ENCODE measurements around the gene NGEF. TPM values are rescaled to one million over a fixed set of nuclear protein-coding genes. Genes with fewer than 3 reads are reported as not detected.

Gene NGEF
- total and polyA plus RNA-seq, 2 donors (not counting 1 experiment from before 2014, with no cell fraction given) = under 0.01 to 0.24 TPM

GRCh38 chr2:232882085-232882484 is 131.0 kb downstream of the NGEF start:
- TF ChIP-seq EZH2 (IDR thresholded peaks at IDR 0.05; ENCODE audit: low read length, missing control alignments) = no peak
- no peak for TF ChIP-seq CTCF (conservative IDR thresholded peaks at IDR 0.05 in 1 of 2, IDR thresholded peaks at IDR 0.05 in 1 of 2; ENCODE audit: low read depth in 1 of 2, low read length in 2 of 2)
- no peak overlapping the region for H3K27ac ChIP-seq (ENCODE audit: insufficient read depth, low read length)
- no peak overlapping the region for H3K4me3 ChIP-seq (replicated peaks in 1 of 4; ENCODE audit: control extremely low read depth in 1 of 4, insufficient read depth in 1 of 4, low read depth in 3 of 4, low read length in 4 of 4)
- no peaks in the 10 kb centered on the region for H3K9me3 ChIP-seq (ENCODE audit: control insufficient read depth, insufficient read depth, low read depth, low read length)
- H3K4me2 ChIP-seq (ENCODE audit: extremely low read depth, insufficient read depth, low read length) = no peak overlapping the region
- H3K4me1 ChIP-seq (ENCODE audit: control insufficient read depth, extremely low read depth, insufficient read depth, low read length) = no peaks in the 10 kb centered on the region
- no peaks in the 10 kb centered on the region for H3K27me3 ChIP-seq (ENCODE audit: control insufficient read depth, insufficient read depth, low read length)
- H2AFZ ChIP-seq (ENCODE audit: low read length) = no peak overlapping the region
- H3K36me3 ChIP-seq (ENCODE audit: control insufficient read depth, insufficient read depth, low read length) = no peaks in the 10 kb centered on the region
- no peak for DNase-seq (ENCODE audit: low read depth in 2 of 2)
- H3K79me2 ChIP-seq (ENCODE audit: control insufficient read depth, insufficient read depth, low read length) = no peaks in the 10 kb centered on the region
- no peak overlapping the region for H3K9ac ChIP-seq (ENCODE audit: insufficient read depth, low read length)
- no peaks in the 10 kb centered on the region for H4K20me1 ChIP-seq (ENCODE audit: control insufficient read depth, extremely low read depth, insufficient read depth, low read length)

GRCh38 chr2:232880764-232881351 is 132.2 kb downstream of the NGEF start:
- no peak for DNase-seq (ENCODE audit: low read depth in 2 of 2)
- Histone ChIP-seq H3K79me2 (ENCODE audit: control insufficient read depth, insufficient read depth, low read length) (no peaks in the 10 kb centered on the region), H4K20me1 (ENCODE audit: control insufficient read depth, extremely low read depth, insufficient read depth, low read length) (no peaks in the 10 kb centered on the region), H3K9me3 (ENCODE audit: control insufficient read depth, insufficient read depth, low read depth, low read length) (no peaks in the 10 kb centered on the region), H3K9ac (ENCODE audit: insufficient read depth, low read length) (no peak overlapping the region), H3K36me3 (ENCODE audit: control insufficient read depth, insufficient read depth, low read length) (no peaks in the 10 kb centered on the region), H2AFZ (ENCODE audit: low read length) (no peak overlapping the region), H3K4me2 (ENCODE audit: extremely low read depth, insufficient read depth, low read length) (no peak overlapping the region), H3K27ac (ENCODE audit: insufficient read depth, low read length) (no peak overlapping the region), H3K4me3 (replicated peaks in 1 of 4; ENCODE audit: control extremely low read depth in 1 of 4, insufficient read depth in 1 of 4, low read depth in 3 of 4, low read length in 4 of 4) (no peak overlapping the region), H3K27me3 (ENCODE audit: control insufficient read depth, insufficient read depth, low read length) (no peaks in the 10 kb centered on the region), H3K4me1 (ENCODE audit: control insufficient read depth, extremely low read depth, insufficient read depth, low read length) (no peaks in the 10 kb centered on the region)
- no peak for TF ChIP-seq CTCF (conservative IDR thresholded peaks at IDR 0.05 in 1 of 2, IDR thresholded peaks at IDR 0.05 in 1 of 2; ENCODE audit: low read depth in 1 of 2, low read length in 2 of 2)
- TF ChIP-seq EZH2 (IDR thresholded peaks at IDR 0.05; ENCODE audit: low read length, missing control alignments) = no peak

- no peak overlapping the region for H3K4me3 ChIP-seq (replicated peaks in 1 of 4; ENCODE audit: control extremely low read depth in 1 of 4, insufficient read depth in 1 of 4, low read depth in 3 of 4, low read length in 4 of 4)
- H3K9me3 ChIP-seq (ENCODE audit: control insufficient read depth, insufficient read depth, low read depth, low read length) = no peaks in the 10 kb centered on the region
- H2AFZ ChIP-seq (ENCODE audit: low read length) = no peak overlapping the region
- no peak overlapping the region for H3K4me2 ChIP-seq (ENCODE audit: extremely low read depth, insufficient read depth, low read length)
- H3K36me3 ChIP-seq (ENCODE audit: control insufficient read depth, insufficient read depth, low read length) = no peaks in the 10 kb centered on the region
- no peak overlapping the region for H3K27ac ChIP-seq (ENCODE audit: insufficient read depth, low read length)
- no peaks in the 10 kb centered on the region for H3K79me2 ChIP-seq (ENCODE audit: control insufficient read depth, insufficient read depth, low read length)
- H3K9ac ChIP-seq (ENCODE audit: insufficient read depth, low read length) = no peak overlapping the region
- H3K4me1 ChIP-seq (ENCODE audit: control insufficient read depth, extremely low read depth, insufficient read depth, low read length) = no peaks in the 10 kb centered on the region
- no peaks in the 10 kb centered on the region for H3K27me3 ChIP-seq (ENCODE audit: control insufficient read depth, insufficient read depth, low read length)
- TF ChIP-seq CTCF (conservative IDR thresholded peaks at IDR 0.05 in 1 of 2, IDR thresholded peaks at IDR 0.05 in 1 of 2; ENCODE audit: low read depth in 1 of 2, low read length in 2 of 2) = no peak
- TF ChIP-seq EZH2 (IDR thresholded peaks at IDR 0.05; ENCODE audit: low read length, missing control alignments) = no peak
- H4K20me1 ChIP-seq (ENCODE audit: control insufficient read depth, extremely low read depth, insufficient read depth, low read length) = no peaks in the 10 kb centered on the region
- DNase-seq (ENCODE audit: low read depth in 2 of 2) = no peak
Measured at GRCh38 chr2:232879618-232880494, 133.2 kb downstream of the NGEF start.

All from fibroblast of lung (primary cell).